ENCODE results near the gene PPP1R7. TPM values are rescaled to one million over a fixed set of nuclear protein-coding genes. Genes with fewer than 3 reads are reported as not detected.

PPP1R7 gene
- total RNA-seq, 1 experiment from 2014 or later = 49.1 TPM

GRCh38 chr2:241215421-241215820 is 65.2 kb downstream of the PPP1R7 start:
- ATAC-seq (no peak), DNase-seq (ENCODE audit: low spot score) (no peak)
- Mint-ChIP-seq H3K36me3 (peaks cover 4% of the 10 kb centered on the region), H3K27ac (no peak overlapping the region), H3K9me3 (peaks cover 4% of the 10 kb centered on the region; the same call in 1 of the 2 replicates), H3K27me3 (ENCODE audit: low read depth) (peaks cover 5% of the 10 kb centered on the region), H3K4me1 (peaks cover 29% of the 10 kb centered on the region), H3K4me3 (no peak overlapping the region)
- CTCF ChIA-PET = interaction anchor here (1.1 to 2.2 kb wide), 4 partner anchors 35 to 364 kb away, joined by 3 to 5 read pairs (median 3); no protein-coding TSS in a partner anchor
- POLR2A ChIA-PET = no interaction called here
- TF ChIP-seq CDX4 (CRISPR knock-in tag; IDR thresholded peaks at IDR 0.05; ENCODE audit: borderline replicate concordance) (no peak), TP53 (CRISPR knock-in tag; IDR thresholded peaks at IDR 0.05) (no peak), E2F1 (CRISPR knock-in tag; IDR thresholded peaks at IDR 0.05) (no peak), TCF7 (CRISPR knock-in tag; IDR thresholded peaks at IDR 0.05; ENCODE audit: low read depth) (no peak)

DNA sequence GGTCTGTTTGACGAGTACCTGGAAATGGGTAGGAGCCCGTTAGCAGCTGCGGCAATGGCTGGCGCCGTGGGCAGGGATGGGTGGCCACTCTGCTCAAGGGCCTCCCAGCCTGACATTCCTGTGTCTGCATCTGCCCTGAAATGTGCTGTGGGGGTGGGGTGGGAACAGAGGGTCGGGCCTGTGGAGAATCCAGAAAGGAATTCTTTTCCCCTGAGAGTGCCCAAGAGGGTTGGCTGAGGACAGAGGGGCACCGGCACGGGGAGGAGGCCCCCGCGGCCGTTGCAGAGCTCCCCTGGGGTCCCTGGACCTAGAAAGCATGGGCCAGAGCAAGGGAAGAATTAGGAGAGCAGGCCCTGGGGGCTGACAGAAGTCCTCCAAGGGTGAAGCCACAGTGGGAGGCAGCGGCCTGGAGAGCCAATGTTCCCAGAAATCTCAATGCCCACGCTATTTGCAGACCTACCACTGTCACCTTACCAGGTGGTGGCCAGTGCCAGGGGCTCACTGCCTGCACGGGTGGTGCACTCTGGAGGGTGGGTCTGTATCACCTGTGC is 66.0 kb downstream of the PPP1R7 start:
- H3K4me3 Mint-ChIP-seq = peak overlapping the region; percentile 78; the same call in 1 of the 2 replicates
- TF ChIP-seq NFE2L1 (CRISPR knock-in tag; IDR thresholded peaks at IDR 0.05) = no peak
- 0 out of 2 replicates have a peak, but pooled peaks have one; percentile 27 for TF ChIP-seq ZNF232 (CRISPR knock-in tag; IDR thresholded peaks at IDR 0.05)
- POLR2A ChIA-PET = no interaction called here
- CTCF ChIA-PET = interaction anchor here (0.8 to 2.2 kb wide), 10 partner anchors 9 to 376 kb away, joined by 3 to 12 read pairs (median 4); partner anchors contain the start of gene PASK
- no peak overlapping the region for H3K27ac Mint-ChIP-seq
- peaks cover 4% of the 10 kb centered on the region for H3K36me3 Mint-ChIP-seq
- DNase-seq (ENCODE audit: low spot score) (peak; percentile 48), ATAC-seq (peak; percentile 8; the same call in 1 of the 2 replicates)
- H3K4me1 Mint-ChIP-seq = peaks cover 25% of the 10 kb centered on the region
- peaks cover 4% of the 10 kb centered on the region; the same call in 1 of the 2 replicates for H3K9me3 Mint-ChIP-seq
- peaks cover 5% of the 10 kb centered on the region for H3K27me3 Mint-ChIP-seq (ENCODE audit: low read depth)

GRCh38 chr2:241217320-241218031 is 67.2 kb downstream of the PPP1R7 start:
- Mint-ChIP-seq H3K27ac (peak overlapping the region; percentile 96), H3K27me3 (ENCODE audit: low read depth) (peaks cover 5% of the 10 kb centered on the region), H3K36me3 (peaks cover 4% of the 10 kb centered on the region), H3K4me3 (peak overlapping the region; percentile 78), H3K9me3 (peaks cover 4% of the 10 kb centered on the region; the same call in 1 of the 2 replicates), H3K4me1 (peaks cover 25% of the 10 kb centered on the region)
- POLR2A ChIA-PET = interaction anchor here (1.0 kb wide), 1 partner anchor 97 kb away, joined by 4 read pairs; no protein-coding TSS in a partner anchor
- ATAC-seq = peak; percentile 72
- CTCF ChIA-PET = interaction anchor here (0.8 to 1.7 kb wide), 9 partner anchors 10 to 377 kb away, joined by 3 to 12 read pairs (median 5); partner anchors contain the start of gene PASK
- peak; percentile 74 for DNase-seq (ENCODE audit: low spot score)
- TF ChIP-seq GABPB1 (CRISPR knock-in tag; IDR thresholded peaks at IDR 0.05) (peak; percentile 59), NR1H2 (CRISPR knock-in tag; IDR thresholded peaks at IDR 0.05) (no peak), CREB1 (CRISPR knock-in tag; IDR thresholded peaks at IDR 0.05) (peak; percentile 35; the same call in 1 of the 2 replicates), ESRRA (CRISPR knock-in tag; IDR thresholded peaks at IDR 0.05; ENCODE audit: borderline replicate concordance) (peak; percentile 67), NR3C1 (CRISPR knock-in tag; conservative IDR thresholded peaks at IDR 0.05; ENCODE audit: low read depth) (0 out of 2 replicates have a peak, but pooled peaks have one; percentile 39), MAX (CRISPR knock-in tag; IDR thresholded peaks at IDR 0.05) (peak; percentile 84; the same call in 1 of the 2 replicates), KAT7 (CRISPR knock-in tag; IDR thresholded peaks at IDR 0.05; ENCODE audit: borderline replicate concordance) (peak; percentile 39; the same call in 1 of the 2 replicates), ZBTB21 (CRISPR knock-in tag; IDR thresholded peaks at IDR 0.05; ENCODE audit: borderline replicate concordance) (peak; percentile 74; the same call in 1 of the 2 replicates), RELA (CRISPR knock-in tag; IDR thresholded peaks at IDR 0.05; ENCODE audit: borderline replicate concordance) (no peak), HMGA2 (CRISPR knock-in tag; IDR thresholded peaks at IDR 0.05) (no peak), ATF2 (CRISPR knock-in tag; IDR thresholded peaks at IDR 0.05; ENCODE audit: borderline replicate concordance, low read depth) (no peak), FOXP1 (CRISPR knock-in tag; IDR thresholded peaks at IDR 0.05; ENCODE audit: borderline replicate concordance) (peak; percentile 48; the same call in 1 of the 2 replicates), FOXP4 (CRISPR knock-in tag; IDR thresholded peaks at IDR 0.05) (0 out of 2 replicates have a peak, but pooled peaks have one; percentile 39), ZNF138 (CRISPR knock-in tag; conservative IDR thresholded peaks at IDR 0.05) (peak; percentile 60), EMX1 (CRISPR knock-in tag; IDR thresholded peaks at IDR 0.05) (no peak)
- TF ChIP-seq, protein P1, sequence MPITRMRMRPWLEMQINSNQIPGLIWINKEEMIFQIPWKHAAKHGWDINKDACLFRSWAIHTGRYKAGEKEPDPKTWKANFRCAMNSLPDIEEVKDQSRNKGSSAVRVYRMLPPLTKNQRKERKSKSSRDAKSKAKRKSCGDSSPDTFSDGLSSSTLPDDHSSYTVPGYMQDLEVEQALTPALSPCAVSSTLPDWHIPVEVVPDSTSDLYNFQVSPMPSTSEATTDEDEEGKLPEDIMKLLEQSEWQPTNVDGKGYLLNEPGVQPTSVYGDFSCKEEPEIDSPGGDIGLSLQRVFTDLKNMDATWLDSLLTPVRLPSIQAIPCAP (CRISPR knock-in tag; IDR thresholded peaks at IDR 0.05) = no peak
- TF ChIP-seq, protein P2, sequence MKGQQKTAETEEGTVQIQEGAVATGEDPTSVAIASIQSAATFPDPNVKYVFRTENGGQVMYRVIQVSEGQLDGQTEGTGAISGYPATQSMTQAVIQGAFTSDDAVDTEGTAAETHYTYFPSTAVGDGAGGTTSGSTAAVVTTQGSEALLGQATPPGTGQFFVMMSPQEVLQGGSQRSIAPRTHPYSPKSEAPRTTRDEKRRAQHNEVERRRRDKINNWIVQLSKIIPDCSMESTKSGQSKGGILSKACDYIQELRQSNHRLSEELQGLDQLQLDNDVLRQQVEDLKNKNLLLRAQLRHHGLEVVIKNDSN (CRISPR knock-in tag; IDR thresholded peaks at IDR 0.05) = peak; percentile 71

All from WTC11 (cell line).